NCI-H1092 treated with DMSO at 0.1 percent for 48 hours (cell line): ENCODE data around the gene CACNA1G.
A peak's percentile ranks its signal among the peaks of the same experiment; 100 is the strongest.

Experiments
- DNase-seq: peaks from one replicate; lab custom pipeline; 2025; lab: John Stamatoyannopoulos, UW

Gene CACNA1G

DNA sequence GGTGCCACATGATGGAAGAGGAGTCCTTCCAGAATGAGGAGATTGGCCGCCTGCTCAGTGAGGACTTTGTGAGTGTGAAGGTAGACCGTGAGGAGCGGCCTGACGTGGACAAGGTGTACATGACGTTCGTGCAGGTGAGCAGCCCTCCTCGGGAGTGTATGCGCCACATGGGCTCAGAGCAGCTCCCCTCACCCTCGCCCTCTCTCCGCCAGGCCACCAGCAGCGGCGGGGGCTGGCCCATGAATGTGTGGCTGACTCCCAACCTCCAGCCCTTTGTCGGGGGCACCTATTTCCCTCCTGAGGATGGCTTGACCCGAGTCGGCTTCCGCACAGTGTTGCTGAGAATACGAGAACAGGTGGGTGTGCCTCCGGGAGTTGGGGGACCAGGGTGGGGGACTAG lies 11.7 kb upstream of the CACNA1G start:
- no peak for DNase-seq

GRCh38 chr17:50549256-50549941 lies 11.1 kb upstream of the CACNA1G start:
- DNase-seq = no peak

GRCh38 chr17:50549969-50550368 lies 10.5 kb upstream of the CACNA1G start:
- no peak for DNase-seq

DNA sequence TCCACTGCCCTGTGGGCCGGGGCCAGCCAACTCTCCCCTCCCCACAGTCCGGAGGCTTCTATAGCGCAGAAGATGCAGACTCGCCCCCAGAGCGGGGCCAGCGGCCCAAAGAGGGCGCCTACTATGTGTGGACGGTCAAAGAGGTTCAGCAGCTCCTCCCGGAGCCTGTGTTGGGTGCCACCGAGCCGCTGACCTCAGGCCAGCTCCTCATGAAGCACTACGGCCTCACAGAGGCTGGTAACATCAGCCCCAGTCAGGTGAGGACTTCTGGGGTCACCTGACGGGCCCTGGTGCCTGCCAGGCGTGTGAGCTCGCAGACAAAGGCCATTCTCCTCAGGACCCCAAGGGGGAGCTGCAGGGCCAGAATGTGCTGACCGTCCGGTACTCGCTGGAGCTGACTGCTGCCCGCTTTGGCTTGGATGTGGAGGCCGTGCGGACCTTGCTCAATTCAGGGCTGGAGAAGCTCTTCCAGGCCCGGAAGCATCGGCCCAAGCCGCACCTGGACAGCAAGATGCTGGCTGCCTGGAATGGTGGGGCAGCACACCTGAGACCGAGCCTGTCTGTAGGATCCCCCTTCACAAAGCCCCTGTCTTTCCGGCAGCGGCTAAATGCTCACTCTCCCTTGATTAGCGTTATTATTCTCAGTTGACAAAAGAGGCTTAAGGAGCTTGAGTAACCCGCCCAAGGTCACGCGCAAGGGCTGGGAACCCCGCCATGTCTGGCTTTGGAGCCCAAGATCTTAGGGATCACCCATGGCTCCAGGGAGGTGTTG lies 9.7 kb upstream of the CACNA1G start:
- peak; percentile 72 for DNase-seq

GRCh38 chr17:50551433-50551815 lies 9.1 kb upstream of the CACNA1G start:
- DNase-seq = no peak

- no peak for DNase-seq
Observed at GRCh38 chr17:50551884-50552283, 8.6 kb upstream of the CACNA1G start.

GRCh38 chr17:50554201-50554600 lies 6.3 kb upstream of the CACNA1G start:
- no peak for DNase-seq

DNA sequence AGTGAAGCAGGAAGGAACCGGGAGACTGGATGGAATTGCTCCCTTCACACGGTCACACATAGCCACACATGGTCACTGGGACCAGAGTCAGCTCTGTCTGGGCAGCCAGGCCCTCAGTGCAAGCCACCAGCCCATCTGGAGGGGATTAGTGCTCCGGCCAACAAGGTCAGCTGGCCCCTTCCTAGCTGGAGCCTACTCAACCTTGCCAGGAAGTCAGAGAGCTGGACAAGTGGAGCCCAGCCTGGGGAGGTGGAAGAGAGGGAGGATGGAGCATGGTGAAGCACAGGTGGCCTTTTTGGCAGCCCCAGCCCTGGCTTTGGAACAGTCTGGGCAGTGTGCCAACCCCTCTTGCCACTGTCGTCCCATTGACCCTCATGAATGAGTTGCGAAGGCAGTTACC lies 3.7 kb upstream of the CACNA1G start:
- peak; percentile 89 for DNase-seq

DNA sequence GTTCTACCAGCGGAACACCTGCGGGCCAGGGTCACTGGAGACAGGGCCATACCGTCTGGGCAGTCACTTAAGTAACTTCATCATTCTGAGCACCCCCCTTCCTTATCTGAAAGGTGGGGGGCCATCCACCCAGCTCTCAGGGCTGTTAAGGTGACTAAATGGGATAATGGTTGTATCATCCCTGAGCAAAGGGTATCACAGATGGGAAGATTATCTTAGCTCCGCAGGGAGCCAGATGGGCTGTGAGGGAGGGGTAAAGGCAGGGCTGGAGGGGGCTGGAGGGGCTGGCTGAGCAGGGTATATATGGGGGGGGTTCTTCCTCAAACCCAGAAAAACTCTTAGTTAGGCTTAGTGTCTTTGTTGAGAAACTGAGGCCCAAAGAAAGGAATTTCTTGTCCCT lies 2.9 kb upstream of the CACNA1G start:
- no peak for DNase-seq

GRCh38 chr17:50558091-50558490 lies 2.4 kb upstream of the CACNA1G start:
- no peak for DNase-seq

DNA sequence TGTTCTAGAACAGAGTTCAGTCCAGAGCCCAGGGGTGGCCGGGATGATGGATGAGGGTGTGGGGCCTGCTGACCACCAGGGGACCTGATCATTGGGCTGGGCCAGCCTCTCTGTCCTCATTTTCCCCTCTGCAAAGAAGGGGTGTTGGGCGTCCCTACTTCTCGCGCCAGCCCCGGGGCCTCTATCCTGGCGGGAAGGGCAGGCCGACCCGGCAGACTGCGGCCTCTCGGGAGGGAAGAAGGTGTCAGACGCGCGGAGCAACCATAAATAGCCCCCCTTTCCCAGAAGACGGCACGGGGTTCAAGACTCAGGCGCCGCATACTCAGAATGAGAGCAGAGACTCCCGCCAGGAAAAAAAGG lies 2.0 kb upstream of the CACNA1G start:
- no peak for DNase-seq

DNA sequence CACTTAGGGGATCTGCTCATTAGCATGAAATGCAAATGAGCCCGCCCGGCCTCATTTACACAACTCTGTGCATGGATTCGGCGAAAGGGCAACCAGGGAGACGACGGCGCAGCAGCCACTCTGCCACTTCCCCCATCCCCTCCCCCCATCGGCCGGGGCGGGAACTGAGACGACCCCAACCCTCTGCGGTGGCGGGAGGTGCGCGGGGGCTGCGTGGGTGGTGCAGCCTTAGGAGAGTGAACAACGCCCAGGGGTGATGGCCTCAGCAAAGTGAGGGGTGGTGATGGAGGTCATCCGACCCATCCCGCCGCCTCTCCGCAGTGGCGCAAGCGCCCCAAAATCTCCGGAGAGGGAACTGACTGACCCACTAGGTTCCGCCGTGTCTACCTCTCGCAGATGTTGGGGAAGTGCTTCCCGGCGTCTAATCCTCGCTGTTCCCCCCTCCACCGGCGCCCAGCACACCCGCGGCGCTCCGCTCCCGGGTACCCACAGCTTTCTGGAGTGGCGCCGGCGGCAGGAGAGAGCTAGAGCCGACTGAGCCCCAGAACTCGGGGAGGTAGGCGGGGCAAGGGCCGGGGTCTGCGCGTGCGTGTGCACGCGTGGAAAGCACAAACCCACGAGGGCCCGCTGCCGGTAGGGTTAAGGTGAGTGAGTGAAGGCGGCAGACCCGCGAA lies 1.4 kb upstream of the CACNA1G start:
- DNase-seq = no peak

DNA sequence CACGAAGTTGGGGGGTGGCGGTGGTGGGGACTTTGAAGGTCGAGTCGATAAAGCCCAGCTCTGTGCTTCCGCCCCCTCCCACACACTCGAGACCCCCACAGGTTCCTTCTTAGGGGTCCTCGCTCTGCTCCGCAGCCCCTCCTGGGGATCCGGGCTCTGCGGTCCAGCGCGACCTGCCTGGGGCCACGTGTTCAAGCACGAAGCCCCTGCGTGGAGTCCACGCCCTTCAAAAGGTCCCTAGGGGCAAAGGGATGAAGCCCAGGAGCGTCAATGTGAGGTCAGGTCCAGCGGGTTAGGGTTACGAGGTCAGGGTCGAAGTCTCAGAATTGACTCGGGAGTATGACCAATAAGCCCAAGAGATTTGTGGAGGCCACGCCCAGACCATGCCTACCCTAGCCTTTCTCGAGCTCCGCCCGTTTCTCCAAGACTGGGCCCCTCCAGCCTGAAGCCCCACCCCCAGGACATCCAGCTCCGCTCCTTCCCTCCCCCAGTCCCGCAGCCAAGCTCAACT lies 786 bp upstream of the CACNA1G start:
- no peak for DNase-seq

- DNase-seq = peak; percentile 5
Observed at GRCh38 chr17:50560931-50561745, 623 bp downstream of the CACNA1G start.

GRCh38 chr17:50561746-50562141 lies 1.2 kb downstream of the CACNA1G start:
- DNase-seq = no peak

DNA sequence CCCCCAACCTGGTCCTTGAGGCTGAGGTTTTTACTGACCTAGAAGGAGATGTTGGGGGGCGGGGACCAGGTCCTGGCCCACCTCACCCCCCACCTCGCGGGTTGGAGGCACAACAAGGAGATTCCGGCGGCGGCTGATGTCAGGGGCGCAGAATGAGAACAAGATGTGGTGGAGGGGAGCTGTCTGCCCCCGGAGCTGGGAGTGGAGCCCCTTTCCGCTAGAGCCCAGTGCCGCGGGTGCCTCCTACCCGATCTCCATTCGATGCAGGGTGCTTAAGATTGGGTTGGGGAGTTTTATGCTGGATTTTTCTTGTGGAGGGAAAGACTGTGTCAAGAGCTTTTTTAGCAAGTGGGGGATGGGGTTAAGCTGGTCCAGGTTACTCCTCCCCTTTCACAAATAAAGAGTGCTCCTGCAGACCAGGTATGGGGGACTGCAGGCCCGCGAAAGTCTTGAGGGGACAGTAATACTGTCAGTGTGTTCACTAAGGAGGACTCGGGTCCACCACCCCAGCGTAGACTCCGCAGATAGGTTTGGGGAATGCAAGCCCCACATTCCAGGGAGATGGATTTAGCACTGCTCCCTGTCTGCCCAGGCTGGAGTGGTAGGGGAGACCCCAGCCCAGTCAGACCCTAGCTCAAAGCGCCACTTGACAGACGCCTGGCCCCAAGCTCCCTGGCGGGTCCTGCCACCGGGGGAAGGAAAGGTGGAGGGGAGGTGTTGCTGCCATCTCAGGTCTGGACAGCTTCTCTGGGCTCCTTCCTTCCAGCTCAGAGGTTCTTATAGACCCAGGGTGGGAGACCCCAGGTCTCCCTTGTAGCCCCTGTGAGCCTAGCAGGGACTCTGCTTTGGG lies 2.0 kb downstream of the CACNA1G start:
- no peak for DNase-seq

GRCh38 chr17:50563092-50563511 lies 2.6 kb downstream of the CACNA1G start:
- no peak for DNase-seq

DNA sequence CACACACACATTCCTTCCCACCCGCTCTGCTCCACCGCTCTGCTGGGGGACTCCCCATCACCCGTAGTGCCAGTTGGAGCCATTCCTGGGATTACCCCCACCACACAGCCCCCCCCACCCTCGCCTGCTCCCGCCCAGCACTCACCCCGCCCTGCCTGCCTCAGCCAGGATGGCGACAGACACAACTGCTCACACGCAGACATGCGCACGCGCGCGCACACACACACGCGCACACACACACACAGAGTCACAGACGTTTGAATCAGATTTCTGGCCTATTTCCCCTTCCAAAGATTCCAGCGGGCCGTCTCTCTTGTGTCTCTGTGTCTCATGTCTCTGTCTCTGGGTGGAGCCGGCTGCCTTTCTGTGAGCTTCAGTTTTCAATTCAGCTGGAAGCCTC lies 4.4 kb downstream of the CACNA1G start:
- no peak for DNase-seq

DNA sequence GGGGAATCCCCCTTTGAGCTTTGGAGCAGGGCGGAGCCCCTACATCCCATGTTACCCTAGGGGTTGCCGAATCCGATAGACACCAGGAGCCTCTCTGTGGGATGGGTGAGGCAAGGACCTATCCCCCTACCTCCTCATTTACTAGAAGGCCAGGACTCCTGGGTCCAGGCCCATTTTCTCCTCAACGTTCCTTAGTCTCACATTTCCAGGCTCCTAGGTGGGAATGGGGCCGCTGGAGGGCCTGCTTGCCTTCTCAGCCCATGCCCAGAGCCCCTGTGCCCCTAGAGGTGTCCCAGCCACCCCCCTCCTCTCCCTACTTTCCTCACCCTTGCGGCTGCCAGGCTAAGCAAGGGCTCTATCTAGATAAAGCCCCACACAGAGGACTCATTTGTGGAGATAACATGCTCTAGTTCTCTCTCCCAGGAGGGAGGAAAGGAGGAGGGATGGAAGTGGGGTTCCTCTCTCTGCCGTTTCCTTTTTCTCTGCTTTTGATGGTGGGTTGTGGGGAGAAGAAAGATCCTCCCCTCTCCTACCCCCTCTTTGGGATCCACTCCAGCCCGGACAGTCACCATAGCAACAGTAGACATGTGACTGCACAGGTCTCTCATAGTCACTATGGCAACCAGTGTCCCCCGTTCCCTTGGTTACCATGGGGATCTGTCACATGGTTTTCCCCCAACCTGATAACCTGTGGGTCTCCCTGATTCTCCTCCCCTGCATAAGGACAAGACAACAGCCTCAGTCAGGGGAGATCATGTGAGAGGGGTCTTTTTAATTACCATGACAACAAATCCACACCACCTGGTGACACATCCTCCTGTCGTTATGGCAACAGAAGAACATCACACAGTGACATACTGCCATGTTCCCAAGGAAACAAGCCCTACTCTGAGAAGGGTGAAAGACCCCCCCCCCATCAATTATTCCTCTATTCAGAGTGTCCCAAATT lies 5.2 kb downstream of the CACNA1G start:
- DNase-seq = peak; percentile 47

DNA sequence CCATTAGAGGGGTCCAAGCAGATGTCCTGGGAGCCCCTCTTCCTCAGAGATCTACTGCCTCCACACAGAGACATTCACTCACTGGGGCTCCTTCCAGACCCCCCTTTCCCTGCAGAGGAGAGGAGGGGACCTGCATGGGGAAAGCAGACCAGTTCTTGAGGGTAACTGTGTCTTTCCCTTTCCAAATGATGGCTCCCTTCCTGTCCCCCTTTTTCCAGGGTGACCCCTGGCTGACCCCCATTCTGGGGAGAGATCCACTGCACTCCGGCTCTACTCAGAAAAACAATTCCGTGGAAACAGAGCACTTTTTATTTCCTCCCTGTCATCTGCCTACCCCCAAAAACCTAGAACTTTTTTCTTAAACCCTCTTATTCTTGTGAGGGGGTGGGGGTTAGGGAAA lies 6.4 kb downstream of the CACNA1G start:
- DNase-seq = no peak
